A673 (cell line): ENCODE measurements around the gene SGTA. TPM values are rescaled to one million over a fixed set of nuclear protein-coding genes. Genes with fewer than 3 reads are reported as not detected.

Source experiments
- BruUV-seq: library from RNA; stranded (reverse); fragments of 400-500 nt; replicated peaks from 2 replicates; lab custom pipeline; 2021; lab: Mats Ljungman, UMichigan
- CTCF ChIA-PET: fragments of 300-600 bp; sonication (Branson Sonifier 250); formaldehyde crosslinking; loops from one replicate; lab custom pipeline; 2022; ENCODE audit warnings: antibody characterized with exemption; lab: Charles Lee
- POLR2A ChIA-PET: fragments of 300-600 bp; sonication (Branson Sonifier 250); formaldehyde crosslinking; loops from one replicate; lab custom pipeline; 2022; ENCODE audit warnings: antibody characterized with exemption; ENCODE audit not compliant: low non-redundant PET; lab: Charles Lee
- DNase-seq: peaks from one replicate; pipeline ENCODE4 v3.0.0-alpha.2; 2015; ENCODE audit warnings: low spot score
- H3K27ac ChIP-seq: fragments of 200-600 bp; sonication (generic); 2 replicates; pipeline ENCODE4 v1.5.1; 2016; ENCODE audit warnings: mixed run types, low read depth, mild to moderate bottlenecking, mixed read lengths, antibody characterized with exemption, low read length; ENCODE audit not compliant: poor library complexity, severe bottlenecking
- H3K27me3 ChIP-seq: fragments of 200-600 bp; sonication (generic); replicated peaks from 2 replicates; pipeline ENCODE4 v1.6.1; 2017; ENCODE audit warnings: mixed run types, low read depth, mild to moderate bottlenecking, mixed read lengths, antibody characterized with exemption, low read length; ENCODE audit not compliant: insufficient read depth, poor library complexity
- H3K36me3 ChIP-seq: fragments of 200-600 bp; sonication (generic); 2 replicates; pipeline ENCODE4 v1.6.1; 2016; ENCODE audit warnings: mixed run types, mild to moderate bottlenecking, mixed read lengths, antibody characterized with exemption, low read length; ENCODE audit not compliant: insufficient read depth, poor library complexity, severe bottlenecking
- H3K4me1 ChIP-seq: fragments of 200-600 bp; sonication (generic); 2 replicates; pipeline ENCODE4 v1.6.1; 2017; ENCODE audit warnings: mixed run types, mild to moderate bottlenecking, mixed read lengths, antibody characterized with exemption, low read length; ENCODE audit not compliant: insufficient read depth, poor library complexity, severe bottlenecking
- H3K4me3 ChIP-seq: fragments of 200-600 bp; sonication (generic); 2 replicates; pipeline ENCODE4 v1.5.1; 2016; ENCODE audit warnings: low read depth, mixed run types, mild to moderate bottlenecking, mixed read lengths, low read length; ENCODE audit not compliant: poor library complexity, severe bottlenecking
- H3K9me3 ChIP-seq: fragments of 200-600 bp; sonication (generic); 2 replicates; pipeline ENCODE4 v1.6.1; 2016; ENCODE audit warnings: mixed run types, low read depth, mild to moderate bottlenecking, mixed read lengths, antibody characterized with exemption, low read length; ENCODE audit not compliant: poor library complexity, severe bottlenecking
- CTCF ChIP-seq: fragments of 300-800, 200-600 bp; sonication (generic); conservative IDR thresholded peaks from 2 replicates; pipeline ENCODE4 v1.5.1; 2017; ENCODE audit warnings: low read depth, mild to moderate bottlenecking, antibody characterized with exemption, low read length, moderate library complexity, mixed read lengths
- EZH2 ChIP-seq: fragments of 200-600 bp; sonication (generic); IDR thresholded peaks from 2 replicates; pipeline ENCODE4 v1.6.1; 2017; ENCODE audit warnings: borderline replicate concordance, low read depth, mild to moderate bottlenecking, mixed read lengths, antibody characterized with exemption, low read length; ENCODE audit not compliant: poor library complexity, severe bottlenecking
- intact Hi-C: fragments of 100-400 bp; cut with micrococcal nuclease; formaldehyde crosslinking; loops from one replicate; pipeline ENCODE4 v1.10.0; 2022; ENCODE audit not compliant: unreplicated experiment
- total RNA-seq: library from RNA; stranded (reverse); gene quantifications from 2 replicates; pipeline ENCODE4 v1.2.3, GENCODE V29; 2021

The SGTA gene
- total RNA-seq, 1 experiment from 2014 or later, result 106 TPM

GRCh38 chr19:2780284-2780683, 2.8 kb downstream of the SGTA start:
- CTCF ChIA-PET, result interaction anchor here (0.6 kb wide), 1 partner anchor 143 kb away, joined by 6 read pairs; no protein-coding TSS in a partner anchor
- intact Hi-C loops, result no loop called here
- POLR2A ChIA-PET, result no interaction called here
- no peak for DNase-seq
- H3K27ac ChIP-seq, result no peak overlapping the region
- no TSS peak for BruUV-seq
- TF ChIP-seq CTCF (no peak), EZH2 (no peak)
- no peak overlapping the region for H3K4me3 ChIP-seq
- H3K4me1 ChIP-seq, result peaks cover 18% of the 10 kb centered on the region
- H3K36me3 ChIP-seq, result peaks cover 4% of the 10 kb centered on the region
- no peaks in the 10 kb centered on the region for H3K27me3 ChIP-seq
- no peaks in the 10 kb centered on the region for H3K9me3 ChIP-seq

- Histone ChIP-seq H3K27ac (no peak overlapping the region), H3K27me3 (no peaks in the 10 kb centered on the region), H3K4me3 (no peak overlapping the region), H3K4me1 (peaks cover 14% of the 10 kb centered on the region), H3K36me3 (peaks cover 4% of the 10 kb centered on the region), H3K9me3 (no peaks in the 10 kb centered on the region)
- POLR2A ChIA-PET, result no interaction called here
- CTCF ChIA-PET, result interaction anchor here (0.5 kb wide), 1 partner anchor 834 kb away, joined by 5 read pairs; no protein-coding TSS in a partner anchor
- DNase-seq, result no peak
- BruUV-seq, result no TSS peak
- intact Hi-C loops, result no loop called here
- TF ChIP-seq CTCF, result no peak
- no peak for TF ChIP-seq EZH2
These were observed 3.8 kb downstream of the SGTA start for GRCh38 chr19:2779121-2779740.

- Histone ChIP-seq H3K4me3 (no peak overlapping the region), H3K36me3 (peaks cover 4% of the 10 kb centered on the region), H3K9me3 (no peaks in the 10 kb centered on the region), H3K27ac (no peak overlapping the region), H3K27me3 (no peaks in the 10 kb centered on the region), H3K4me1 (peaks cover 4% of the 10 kb centered on the region)
- intact Hi-C loops, result no loop called here
- ChIA-PET POLR2A (interaction anchor here (0.6 kb wide), 1 partner anchor 47 kb away, joined by 3 read pairs; no protein-coding TSS in a partner anchor), CTCF (no interaction called here)
- no TSS peak for BruUV-seq
- TF ChIP-seq CTCF (no peak), EZH2 (no peak)
- DNase-seq, result no peak
These were observed 5.0 kb downstream of the SGTA start for GRCh38 chr19:2777952-2778683.
